G401 (cell line): Measurements from ENCODE around the gene IFNA16. TPM values are rescaled to one million over a fixed set of nuclear protein-coding genes. Genes with fewer than 3 reads are reported as not detected.
"Not testable (repeated sequence)": the region's sequence is repeated elsewhere in the genome, so short reads cannot be mapped to it uniquely, and the experiment has no call there.

Source experiments
- DNase-seq: peaks from one replicate; pipeline ENCODE4 v3.0.0-alpha.2; 2015; ENCODE audit warnings: low spot score
- in situ Hi-C: cut with HindIII; loops from 2 replicates; pipeline ENCODE4 v1.10.0; 2016; ENCODE audit warnings: low sequenced_read_pairs, mixed read lengths
- total RNA-seq: library from RNA; depleted of rRNA; stranded (reverse); fragments of >200 nt; shearing (Covaris generic); gene quantifications from 2 replicates; pipeline ENCODE4 v1.2.3, GENCODE V29; 2014; rRNA removed

The IFNA16 gene
- total RNA-seq, 1 experiment from 2014 or later = not detected

DNA sequence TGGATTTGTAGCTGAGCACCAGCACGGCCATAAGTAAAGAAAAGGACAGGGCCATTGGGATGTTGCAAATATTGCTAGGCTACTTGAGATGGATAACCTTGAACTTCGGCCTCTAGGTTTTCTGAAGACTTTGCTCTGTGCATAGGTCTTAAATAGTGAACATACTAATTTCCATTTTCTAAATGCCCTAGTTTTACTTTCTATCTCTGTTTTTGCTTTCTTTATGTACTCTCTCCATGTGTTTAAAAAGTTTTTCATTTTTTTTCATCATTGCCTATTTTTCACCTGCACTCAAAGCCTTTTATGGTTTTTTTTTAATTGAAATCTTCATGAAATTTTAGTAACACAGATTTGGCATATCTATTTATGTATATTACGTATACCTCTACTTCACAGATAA, 10.1 kb downstream of the IFNA16 start, which contains the start of gene IFNA10:
Gene IFNA10, minus strand, starts transcription at position 101 of the 400 bp plus-strand sequence. Its CDS starts 46 bp downstream, at position 55.
- in situ Hi-C loops, DNase-seq: not testable (repeated sequence)

DNA sequence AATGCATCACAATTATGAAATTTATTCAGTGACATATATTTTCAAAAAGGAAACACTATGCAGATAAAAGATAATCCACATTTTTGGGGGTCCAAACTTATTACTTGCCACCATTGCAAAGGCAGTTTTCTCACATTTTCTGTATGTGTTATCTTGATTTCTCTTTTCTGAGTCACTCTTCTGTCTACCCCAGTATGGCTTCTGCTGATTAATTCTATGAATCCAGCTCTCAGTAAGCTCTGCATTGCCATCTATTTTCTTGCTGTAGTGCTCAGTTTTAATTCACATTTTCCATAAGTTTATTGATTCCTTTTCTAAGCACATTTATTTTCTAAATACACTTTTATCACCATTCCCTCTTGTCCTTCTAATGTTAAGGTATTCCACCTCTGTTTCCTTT, 11.9 kb downstream of the IFNA16 start:
- no peak for DNase-seq
- in situ Hi-C loops = no loop called here

DNA sequence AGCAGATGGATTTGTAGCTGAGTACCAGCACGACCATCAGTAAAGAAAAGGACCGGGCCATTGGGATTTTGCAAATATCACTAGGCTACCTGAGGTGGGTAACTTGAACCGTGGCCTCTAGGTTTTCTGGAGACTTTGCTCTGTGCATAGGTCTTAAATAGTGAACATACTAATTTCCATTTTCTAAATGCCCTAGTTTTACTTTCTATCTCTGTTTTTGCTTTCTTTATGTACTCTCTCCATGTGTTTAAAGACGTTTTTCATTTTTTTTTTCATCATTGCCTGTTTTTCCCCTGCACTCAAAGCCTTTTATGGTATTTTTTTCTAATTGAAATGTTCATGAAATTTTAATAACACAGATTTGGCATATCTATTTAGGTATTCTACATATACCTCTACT, 15.0 kb downstream of the IFNA16 start, which contains the start of gene IFNA7:
Gene IFNA7, minus strand, starts transcription at position 101 of the 400 bp plus-strand sequence. Its CDS starts 40 bp downstream, at position 61.
- in situ Hi-C loops, DNase-seq: not testable (repeated sequence)

DNA sequence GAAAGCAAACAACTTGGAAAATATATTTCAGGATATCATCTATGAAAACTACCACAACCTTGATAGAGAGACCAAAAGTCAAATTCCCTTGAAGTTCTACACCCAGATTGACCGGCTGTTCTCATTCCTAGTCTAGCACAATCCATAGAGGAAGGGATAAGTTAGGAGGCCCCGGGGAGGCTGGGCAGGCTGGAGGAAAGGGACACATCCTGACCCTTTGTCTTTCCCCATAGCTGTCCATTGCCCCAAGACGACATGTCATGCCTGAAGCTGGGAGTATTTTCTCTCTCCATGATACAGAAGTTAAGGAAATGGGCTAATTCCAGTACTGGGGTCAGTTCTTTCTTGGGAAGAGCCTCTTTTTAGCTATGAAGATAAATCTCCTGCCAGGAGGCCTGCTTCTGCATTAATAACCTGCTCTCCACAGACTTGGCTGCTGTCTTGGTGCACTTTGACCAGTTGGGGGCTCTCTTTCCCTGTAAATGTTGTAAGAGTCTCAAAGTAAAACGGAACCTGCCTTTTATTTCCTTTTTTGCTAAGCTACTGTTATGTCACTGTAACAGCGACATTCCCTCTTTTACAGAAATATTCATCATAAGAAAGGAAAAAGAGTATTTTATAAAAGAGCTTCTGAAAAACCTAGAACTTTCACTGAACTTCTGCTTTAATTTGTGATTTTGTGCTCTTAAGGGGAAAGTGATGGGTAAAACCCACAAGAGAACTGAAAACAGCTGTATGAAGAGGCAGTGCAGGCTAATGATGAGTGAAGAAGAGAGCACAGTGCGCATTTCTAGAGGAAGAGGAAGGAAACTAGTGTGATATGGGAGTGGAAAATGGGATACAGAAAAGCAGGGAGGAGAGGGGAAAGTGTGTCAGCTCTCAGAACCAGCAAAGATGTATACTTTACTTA, 22.0 kb downstream of the IFNA16 start:
- in situ Hi-C loops = not testable (repeated sequence)
- peak; percentile 10 for DNase-seq

DNA sequence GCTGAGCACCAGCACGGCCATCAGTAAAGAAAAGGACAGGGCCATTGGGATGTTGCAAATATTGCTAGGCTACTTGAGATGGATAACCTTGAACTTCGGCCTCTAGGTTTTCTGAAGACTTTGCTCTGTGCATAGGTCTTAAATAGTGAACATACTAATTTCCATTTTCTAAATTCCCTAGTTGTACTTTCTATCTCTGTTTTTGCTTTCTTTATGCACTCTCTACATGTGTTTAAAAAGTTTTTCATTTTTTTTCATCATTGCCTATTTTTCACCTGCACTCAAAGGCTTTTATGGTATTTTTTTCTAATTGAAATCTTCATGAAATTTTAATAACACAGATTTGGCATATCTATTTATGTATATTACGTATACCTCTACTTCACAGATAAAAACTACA, 29.6 kb downstream of the IFNA16 start, which contains the start of gene IFNA4:
Gene IFNA4, minus strand, starts transcription at position 101 of the 400 bp plus-strand sequence. Its CDS starts 56 bp downstream, at position 45.
- in situ Hi-C loops, DNase-seq: not testable (repeated sequence)

DNA sequence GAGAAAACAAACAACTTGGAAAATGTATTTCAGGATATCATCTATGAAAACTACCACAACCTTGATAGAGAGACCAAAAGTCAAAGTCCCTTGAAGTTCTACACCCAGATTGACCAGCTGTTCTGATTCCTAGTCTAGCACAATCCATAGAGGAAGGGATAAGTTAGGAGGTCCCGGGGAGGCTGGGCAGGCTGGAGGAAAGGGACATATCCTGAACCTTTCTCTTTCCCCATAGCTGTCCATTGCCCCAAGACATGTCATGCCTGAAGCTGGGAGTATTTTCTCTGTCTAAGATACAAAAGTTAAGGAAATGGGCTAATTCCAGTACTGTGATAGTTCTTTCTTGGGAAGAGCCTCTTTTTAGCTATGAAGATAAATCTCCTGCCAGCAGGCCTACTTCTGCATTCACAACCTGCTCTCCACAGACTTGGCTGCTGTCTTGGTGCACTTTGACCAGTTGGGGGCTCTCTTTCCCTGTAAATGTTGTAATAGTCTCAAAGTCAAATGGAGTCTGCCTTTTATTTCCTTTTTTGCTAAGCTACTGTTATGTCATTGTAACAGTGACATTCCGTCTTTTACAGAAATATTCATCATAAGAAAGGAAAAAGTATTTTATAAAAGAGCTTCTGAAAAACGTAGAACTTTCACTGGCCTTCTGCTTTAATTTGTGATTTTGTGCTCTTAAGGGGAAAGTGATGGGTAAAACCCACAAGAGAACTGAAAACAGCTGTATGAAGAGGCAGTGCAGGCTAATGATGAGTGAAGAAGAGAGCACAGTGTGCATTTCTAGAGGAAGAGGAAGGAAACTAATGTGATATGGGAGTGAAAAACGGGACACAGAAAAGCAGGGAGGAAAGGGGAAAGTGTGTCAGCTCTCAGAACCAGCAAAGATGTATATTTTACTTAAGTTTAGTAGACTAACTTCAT, 34.0 kb downstream of the IFNA16 start:
- in situ Hi-C loops, DNase-seq: not testable (repeated sequence)

DNA sequence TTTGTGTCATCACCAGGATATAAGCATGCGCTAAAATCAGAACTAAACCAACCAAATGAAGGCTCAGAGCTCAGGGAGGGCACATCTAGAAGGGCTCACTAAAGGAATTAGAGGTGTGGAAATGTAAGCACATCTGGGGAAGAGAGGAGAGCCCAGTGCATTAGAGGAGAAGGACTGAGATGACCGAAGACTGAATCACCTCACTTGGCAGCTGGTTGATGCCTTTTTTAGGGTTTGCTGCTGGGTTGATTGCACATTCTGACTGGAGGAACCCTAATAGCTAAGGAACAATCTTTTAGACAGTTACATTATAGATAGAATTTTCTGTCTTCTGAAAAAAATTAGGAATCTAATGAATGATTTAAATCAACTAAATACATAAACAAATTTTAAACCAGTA, 42.4 kb downstream of the IFNA16 start:
- in situ Hi-C loops = no loop called here
- DNase-seq = no peak

DNA sequence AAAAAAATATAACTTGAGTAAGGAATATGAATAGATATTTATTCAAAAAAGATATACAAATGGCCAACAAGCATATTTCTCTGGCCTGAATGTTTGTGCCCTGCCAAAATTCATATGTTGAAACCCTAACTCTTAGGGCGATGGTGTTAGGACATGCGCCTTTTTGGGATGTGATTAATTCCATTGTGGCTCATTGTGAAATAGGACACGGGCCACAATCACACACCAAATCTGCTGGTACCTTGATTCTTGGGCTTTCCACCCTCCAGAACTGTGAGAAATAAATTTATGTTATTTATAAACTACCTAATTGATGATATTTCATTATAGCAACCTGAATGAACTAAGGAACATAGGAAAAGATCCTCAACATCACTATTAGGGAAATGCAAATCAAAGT, 45.0 kb downstream of the IFNA16 start:
- no peak for DNase-seq
- in situ Hi-C loops = no loop called here

DNA sequence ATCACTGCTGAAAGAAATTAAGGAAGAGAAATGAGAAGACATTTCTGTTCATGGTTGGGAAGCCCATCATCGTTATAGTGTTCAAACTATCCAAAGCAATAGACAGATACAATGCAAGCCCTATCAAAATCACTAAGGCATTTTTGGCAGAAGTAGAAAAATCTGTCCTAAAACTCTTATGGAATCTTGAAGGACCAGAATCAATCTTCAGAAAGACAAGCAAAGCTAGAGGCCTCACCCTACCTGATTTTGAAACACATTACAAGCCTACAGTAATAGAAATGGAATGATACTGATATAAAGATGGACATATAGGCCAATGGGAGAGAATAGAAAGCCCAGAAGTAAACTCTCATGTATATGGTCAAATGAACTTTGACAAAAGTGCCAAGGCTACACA, 45.8 kb downstream of the IFNA16 start:
- no peak for DNase-seq
- in situ Hi-C loops = no loop called here

DNA sequence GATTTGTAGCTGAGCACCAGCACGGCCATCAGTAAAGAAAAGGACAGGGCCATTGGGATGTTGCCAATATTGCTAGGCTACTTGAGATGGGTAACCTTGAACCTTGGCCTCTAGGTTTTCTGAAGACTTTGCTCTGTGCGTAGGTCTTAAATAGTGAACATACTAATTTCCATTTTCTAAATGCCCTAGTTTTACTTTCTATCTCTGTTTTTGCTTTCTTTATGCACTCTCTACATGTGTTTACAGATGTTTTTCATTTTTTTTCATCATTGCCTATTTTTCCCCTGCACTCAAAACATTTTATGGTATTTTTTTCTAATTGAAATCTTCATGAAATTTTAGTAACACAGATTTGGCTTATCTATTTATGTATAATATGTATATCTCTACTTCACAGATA, 50.6 kb downstream of the IFNA16 start, which contains the start of gene IFNA21:
Gene IFNA21, minus strand, starts transcription at position 101 of the 400 bp plus-strand sequence. Its CDS starts 48 bp downstream, at position 53.
- DNase-seq, in situ Hi-C loops: not testable (repeated sequence)

Other genes with a start within 250 kb of the IFNA16 start
- gene HACD4, start 185.7 kb downstream of the IFNA16 start, total RNA-seq = not detected in 2 replicates
- gene IFNB1, start 139.4 kb downstream of the IFNA16 start, total RNA-seq = not detected in 2 replicates
- not detected in 2 replicates for gene IFNW1, start 75.5 kb downstream of the IFNA16 start, total RNA-seq
- gene IFNA21, start 50.7 kb downstream of the IFNA16 start, total RNA-seq = not detected in 2 replicates
- gene IFNA4, start 29.7 kb downstream of the IFNA16 start, total RNA-seq = not detected in 2 replicates
- not detected in 2 replicates for gene IFNA7, start 15.1 kb downstream of the IFNA16 start, total RNA-seq
- gene IFNA10, start 10.2 kb downstream of the IFNA16 start, total RNA-seq = not detected in 2 replicates
- not detected in 2 replicates for gene IFNA17, start 10.9 kb upstream of the IFNA16 start, total RNA-seq
- gene IFNA14, start 22.7 kb upstream of the IFNA16 start, total RNA-seq = not detected in 2 replicates
- gene IFNA5, start 88.0 kb upstream of the IFNA16 start, total RNA-seq = not detected in 2 replicates
- 5.0 and 6.7 TPM in 2 replicates for gene KLHL9, start 118.1 kb upstream of the IFNA16 start, total RNA-seq
- gene IFNA6, start 133.6 kb upstream of the IFNA16 start, total RNA-seq = not detected in 2 replicates
- gene IFNA13, start 150.7 kb upstream of the IFNA16 start, total RNA-seq = not detected in 2 replicates
- gene IFNA2, start 168.1 kb upstream of the IFNA16 start, total RNA-seq = not detected in 2 replicates
- not detected in 2 replicates for gene IFNA8, start 191.8 kb upstream of the IFNA16 start, total RNA-seq
- not detected in 2 replicates for gene IFNA1, start 223.1 kb upstream of the IFNA16 start, total RNA-seq